ENCODE measurements around the gene CLEC2A.
A peak's percentile ranks its signal among the peaks of the same experiment; 100 is the strongest.

CLEC2A gene

GRCh38 chr12:9948606-9949296 lies 16.6 kb upstream of the CLEC2A start:
- TF ChIP-seq ZNF274 (IDR thresholded peaks at IDR 0.05; ENCODE audit: low read depth, low read length) = no peak
- H3K4me3 ChIP-seq (ENCODE audit: low read length) = 0 out of 2 replicates have a peak overlapping the region, but pooled peaks have one; percentile 26

- no peak overlapping the region for H3K4me3 ChIP-seq (ENCODE audit: low read length)
- no peak for TF ChIP-seq ZNF274 (IDR thresholded peaks at IDR 0.05; ENCODE audit: low read depth, low read length)
Measured at GRCh38 chr12:9947674-9948073, 15.5 kb upstream of the CLEC2A start.

- no peak for TF ChIP-seq ZNF274 (IDR thresholded peaks at IDR 0.05; ENCODE audit: low read depth, low read length)
- H3K4me3 ChIP-seq (ENCODE audit: low read length) = no peak overlapping the region
Measured at GRCh38 chr12:9944391-9944790, 12.2 kb upstream of the CLEC2A start.

- peak overlapping the region; percentile 7; the same call in 1 of the 2 replicates for H3K4me3 ChIP-seq (ENCODE audit: low read length)
- no peak for TF ChIP-seq ZNF274 (IDR thresholded peaks at IDR 0.05; ENCODE audit: low read depth, low read length)
Measured at GRCh38 chr12:9943240-9943639, 11.1 kb upstream of the CLEC2A start.

- no peak for TF ChIP-seq ZNF274 (IDR thresholded peaks at IDR 0.05; ENCODE audit: low read depth, low read length)
- no peak overlapping the region for H3K4me3 ChIP-seq (ENCODE audit: low read length)
Measured at GRCh38 chr12:9941838-9942237, 9.7 kb upstream of the CLEC2A start.

- TF ChIP-seq ZNF274 (IDR thresholded peaks at IDR 0.05; ENCODE audit: low read depth, low read length) = no peak
- H3K4me3 ChIP-seq (ENCODE audit: low read length) = no peak overlapping the region
Measured at GRCh38 chr12:9940375-9940774, 8.2 kb upstream of the CLEC2A start.

- no peak overlapping the region for H3K4me3 ChIP-seq (ENCODE audit: low read length)
- no peak for TF ChIP-seq ZNF274 (IDR thresholded peaks at IDR 0.05; ENCODE audit: low read depth, low read length)
Measured at GRCh38 chr12:9936591-9936990, 4.4 kb upstream of the CLEC2A start.

GRCh38 chr12:9935026-9935425 lies 2.9 kb upstream of the CLEC2A start:
- no peak overlapping the region for H3K4me3 ChIP-seq (ENCODE audit: low read length)
- no peak for TF ChIP-seq ZNF274 (IDR thresholded peaks at IDR 0.05; ENCODE audit: low read depth, low read length)

GRCh38 chr12:9933958-9934357 lies 1.8 kb upstream of the CLEC2A start:
- no peak overlapping the region for H3K4me3 ChIP-seq (ENCODE audit: low read length)
- no peak for TF ChIP-seq ZNF274 (IDR thresholded peaks at IDR 0.05; ENCODE audit: low read depth, low read length)

- no peak overlapping the region for H3K4me3 ChIP-seq (ENCODE audit: low read length)
- no peak for TF ChIP-seq ZNF274 (IDR thresholded peaks at IDR 0.05; ENCODE audit: low read depth, low read length)
Measured at GRCh38 chr12:9931245-9931644, 925 bp downstream of the CLEC2A start.

- no peak for TF ChIP-seq ZNF274 (IDR thresholded peaks at IDR 0.05; ENCODE audit: low read depth, low read length)
Measured at GRCh38 chr12:9928607-9929006, 3.6 kb downstream of the CLEC2A start.

GRCh38 chr12:9926876-9927275 lies 5.3 kb downstream of the CLEC2A start:
- TF ChIP-seq ZNF274 (IDR thresholded peaks at IDR 0.05; ENCODE audit: low read depth, low read length) = no peak
- no peak overlapping the region for H3K4me3 ChIP-seq (ENCODE audit: low read length)

More at GRCh38 chr12:9928607-9929006, 3.6 kb downstream of the CLEC2A start:
- no peak overlapping the region for H3K4me3 ChIP-seq (ENCODE audit: low read length)

GRCh38 chr12:9925705-9926393 lies 6.3 kb downstream of the CLEC2A start:
- TF ChIP-seq ZNF274 (IDR thresholded peaks at IDR 0.05; ENCODE audit: low read depth, low read length) = no peak
- no peak overlapping the region for H3K4me3 ChIP-seq (ENCODE audit: low read length)

- TF ChIP-seq ZNF274 (IDR thresholded peaks at IDR 0.05; ENCODE audit: low read depth, low read length) = no peak
- H3K4me3 ChIP-seq (ENCODE audit: low read length) = no peak overlapping the region
Measured at GRCh38 chr12:9922429-9922828, 9.7 kb downstream of the CLEC2A start.

GRCh38 chr12:9920451-9920850 lies 11.7 kb downstream of the CLEC2A start:
- no peak overlapping the region for H3K4me3 ChIP-seq (ENCODE audit: low read length)
- no peak for TF ChIP-seq ZNF274 (IDR thresholded peaks at IDR 0.05; ENCODE audit: low read depth, low read length)

Data from GM08714 (cell line).